C1 segment of cervical spinal cord (tissue), 14 donors: ENCODE measurements around the gene LPAR1.

Experiments used
- DNase-seq, 14 donors: peaks; one replicate each; lab custom pipeline; 2025; lab: John Stamatoyannopoulos, UW

The LPAR1 gene

GRCh38 chr9:110921705-110922104, 116.6 kb downstream of the LPAR1 start:
- no peak for DNase-seq

- no peak for DNase-seq
Measured at GRCh38 chr9:110919609-110920008, 118.7 kb downstream of the LPAR1 start.

DNA sequence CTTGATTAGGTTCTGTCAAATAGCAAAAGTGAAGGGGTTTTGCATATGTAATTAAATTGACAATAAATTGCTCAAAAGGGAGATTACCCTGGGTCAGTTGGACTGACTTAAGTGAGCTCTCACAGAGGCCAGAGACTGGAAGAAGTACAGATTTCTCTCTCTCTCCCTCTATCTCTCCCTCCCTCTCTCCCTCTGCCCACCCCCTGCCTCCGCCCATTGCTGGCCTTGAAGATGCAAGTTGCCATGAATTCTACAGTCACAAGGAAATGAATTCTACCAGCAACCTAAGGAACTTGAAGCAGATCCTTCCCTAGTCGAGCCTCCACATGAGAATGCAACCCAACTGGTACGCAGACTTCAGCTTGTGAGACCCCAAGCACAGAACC, 119.2 kb downstream of the LPAR1 start:
- no peak for DNase-seq

DNA sequence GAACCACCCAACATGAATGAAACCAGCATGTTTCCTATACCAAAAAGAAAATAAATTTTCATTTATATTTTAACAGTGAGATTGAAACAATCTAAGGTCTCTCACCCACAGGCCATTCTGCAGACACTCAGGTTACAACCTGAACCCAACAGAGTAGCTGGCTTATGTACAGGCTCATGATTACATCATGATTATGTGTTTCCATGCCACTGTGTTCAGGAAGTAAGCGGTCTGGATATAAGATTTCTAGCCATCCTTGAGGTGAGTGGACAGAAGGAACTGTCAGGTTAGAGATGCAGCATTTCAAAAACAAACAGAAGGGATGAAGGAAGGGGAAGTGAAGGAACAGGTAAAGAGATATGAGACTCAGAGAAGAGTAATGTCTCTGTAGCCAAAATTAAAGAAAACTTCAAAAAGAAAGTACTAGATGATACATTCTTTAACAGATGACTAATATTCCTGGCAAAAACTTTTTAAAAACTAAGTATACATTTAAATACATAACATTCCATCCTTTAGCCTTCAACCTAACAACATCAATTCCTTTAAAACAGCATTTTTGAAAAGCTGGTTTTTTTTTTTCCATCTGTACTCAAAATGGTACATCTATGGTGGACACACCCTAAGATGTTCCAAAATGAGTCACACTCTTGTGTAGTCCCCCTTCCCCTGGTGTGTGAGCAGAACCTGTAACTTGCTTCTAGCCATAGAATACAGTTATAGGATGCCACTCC, 119.8 kb downstream of the LPAR1 start:
- DNase-seq, result no peak

DNA sequence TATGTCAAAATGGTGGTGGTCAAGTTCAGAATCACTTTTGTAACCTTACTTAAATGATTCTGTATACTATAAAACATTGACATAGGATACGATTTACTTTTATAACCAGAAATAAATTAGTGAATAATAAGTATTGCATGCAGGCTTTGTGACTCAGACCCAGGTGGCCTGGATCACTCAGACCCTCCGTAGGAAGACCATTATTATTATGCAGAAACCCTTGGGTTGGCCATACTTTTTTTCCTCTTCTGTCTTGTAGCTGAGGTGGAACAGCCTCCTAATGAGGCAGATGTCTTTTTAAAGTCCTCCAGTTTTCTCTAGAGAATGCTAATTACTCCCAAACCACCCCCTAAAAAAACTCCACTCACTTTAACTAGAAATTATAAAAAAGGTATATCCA, 121.9 kb downstream of the LPAR1 start:
- DNase-seq, result no peak

DNA sequence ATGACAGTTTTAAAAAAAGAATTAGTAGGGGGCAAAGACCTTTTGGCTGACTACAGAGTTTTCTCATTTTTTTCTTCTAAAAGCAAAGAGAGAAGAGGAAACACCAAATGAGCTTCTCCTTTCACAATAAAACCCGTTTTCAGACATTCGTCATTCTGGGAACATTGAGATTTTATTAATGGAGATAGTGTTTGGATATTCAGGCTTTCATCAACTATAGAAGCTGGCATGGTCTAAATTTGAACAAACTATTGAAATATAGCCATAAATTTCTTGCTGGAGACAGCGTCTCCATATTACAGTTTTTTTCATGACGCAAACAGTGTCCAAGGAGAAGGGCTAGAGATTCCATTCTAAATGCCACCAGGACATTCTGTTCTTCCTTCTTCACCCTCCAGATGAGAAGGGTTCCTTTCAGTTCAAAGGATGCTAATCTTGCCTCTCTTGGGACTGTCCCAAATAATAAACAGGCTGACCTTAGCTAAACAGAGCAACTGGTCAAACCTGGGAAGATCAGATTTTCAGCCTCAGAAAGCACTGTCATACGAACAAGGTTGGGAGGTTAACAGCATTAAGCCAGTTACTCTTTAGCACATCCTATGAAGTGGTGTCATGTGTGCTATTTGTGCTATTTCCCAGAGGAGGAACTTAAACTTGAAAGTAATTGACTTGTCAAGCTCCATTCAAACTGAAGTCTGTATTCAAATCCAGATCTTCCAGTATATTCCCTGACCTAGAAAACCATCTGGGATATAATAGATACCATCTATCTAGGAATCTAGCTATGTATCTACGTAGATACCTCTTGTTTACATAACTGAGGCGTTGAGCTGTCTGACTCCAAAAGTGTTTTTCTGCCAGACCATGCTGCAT, 125.6 kb downstream of the LPAR1 start:
- no peak for DNase-seq

DNA sequence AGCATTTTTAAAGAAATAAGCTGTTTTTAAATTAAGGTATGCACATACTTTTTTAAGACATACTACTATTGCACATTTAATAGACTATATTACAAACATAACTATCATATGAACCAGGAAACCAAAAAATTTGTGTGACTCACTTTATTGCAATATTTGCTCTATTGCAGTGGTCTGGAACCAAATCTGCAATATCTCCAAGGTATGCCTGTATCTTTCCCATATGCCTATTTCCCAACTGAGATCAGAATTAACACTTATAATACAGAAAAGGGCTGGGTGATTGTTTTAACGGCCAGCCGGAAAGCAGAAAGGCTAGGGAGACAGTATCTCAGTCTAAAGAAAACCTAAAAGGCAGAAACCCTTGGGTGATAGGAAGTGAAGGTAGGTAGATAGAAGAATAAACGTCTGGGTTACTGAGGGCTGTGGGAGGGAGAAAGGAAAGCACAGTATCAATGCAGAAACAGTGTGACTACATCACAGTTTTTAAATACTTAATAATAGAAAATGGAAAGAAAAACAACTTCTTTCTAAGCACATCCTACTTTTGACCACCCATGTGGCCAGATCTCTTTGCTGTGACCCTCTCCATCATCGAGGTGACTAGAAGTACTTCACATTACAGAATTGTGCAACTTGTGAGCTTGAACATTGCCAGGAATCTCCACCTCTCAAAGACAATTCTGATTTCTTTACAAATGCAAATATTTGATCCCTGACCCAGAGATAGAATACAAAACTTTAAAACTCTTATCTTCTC, 126.4 kb downstream of the LPAR1 start:
- no peak for DNase-seq

DNA sequence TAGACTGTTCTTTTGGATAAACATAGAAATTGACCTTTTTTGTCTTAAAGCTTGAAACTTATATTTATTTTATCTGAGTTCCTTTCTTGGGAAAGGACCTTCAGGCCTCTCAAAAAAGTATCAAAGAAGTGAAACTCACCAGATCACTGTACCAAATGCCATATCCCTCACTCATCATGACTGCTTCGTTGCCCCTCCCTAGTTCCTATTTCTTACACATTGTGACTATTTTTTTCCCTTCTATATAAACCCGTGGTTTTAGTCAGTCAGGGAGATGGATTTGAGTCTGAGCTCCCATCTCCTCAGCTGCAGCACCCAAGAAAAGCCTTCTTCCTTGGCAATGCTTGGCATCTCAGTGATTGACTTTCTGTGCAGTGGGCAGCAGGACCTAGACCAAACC, 129.4 kb downstream of the LPAR1 start:
- no peak for DNase-seq

DNA sequence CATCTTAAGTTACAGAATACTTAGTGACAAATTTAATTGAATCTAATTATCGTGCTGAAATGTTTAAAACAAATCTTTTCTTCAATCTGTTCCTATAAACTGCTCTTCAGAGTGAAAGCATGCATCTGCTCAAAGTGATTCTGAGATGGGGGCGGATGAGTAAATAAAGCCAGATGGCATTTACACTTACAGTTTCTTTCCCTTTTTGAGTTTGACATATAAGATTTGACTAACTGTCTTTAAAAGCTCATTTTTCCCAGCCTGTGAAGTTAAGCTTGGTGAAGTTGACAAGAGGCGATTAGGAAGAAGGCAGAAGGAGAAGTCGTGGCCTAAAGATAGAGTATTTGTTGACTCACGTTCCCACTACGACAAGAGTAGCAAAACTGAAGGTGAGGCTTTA, 137.4 kb downstream of the LPAR1 start:
- DNase-seq, result no peak

GRCh38 chr9:110900456-110900855, 137.8 kb downstream of the LPAR1 start:
- DNase-seq, result no peak

DNA sequence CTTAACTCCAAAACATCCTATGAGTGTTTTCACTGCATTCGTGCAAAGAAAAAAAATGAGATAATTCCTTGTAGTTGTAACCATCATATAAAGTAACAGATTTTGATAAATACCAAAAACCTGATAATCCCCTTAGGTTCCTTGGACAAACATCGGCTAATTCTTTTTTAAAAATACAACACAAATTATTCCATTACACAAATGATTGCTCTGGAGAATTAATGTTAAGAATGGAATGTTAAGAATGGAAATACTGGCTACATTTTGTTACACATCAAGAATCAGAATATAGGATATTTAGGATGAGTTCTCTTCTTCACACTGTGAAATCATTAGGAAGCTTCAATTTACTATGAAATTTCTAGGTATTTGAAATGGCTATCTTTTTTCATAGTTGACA, 139.4 kb downstream of the LPAR1 start:
- no peak for DNase-seq

DNA sequence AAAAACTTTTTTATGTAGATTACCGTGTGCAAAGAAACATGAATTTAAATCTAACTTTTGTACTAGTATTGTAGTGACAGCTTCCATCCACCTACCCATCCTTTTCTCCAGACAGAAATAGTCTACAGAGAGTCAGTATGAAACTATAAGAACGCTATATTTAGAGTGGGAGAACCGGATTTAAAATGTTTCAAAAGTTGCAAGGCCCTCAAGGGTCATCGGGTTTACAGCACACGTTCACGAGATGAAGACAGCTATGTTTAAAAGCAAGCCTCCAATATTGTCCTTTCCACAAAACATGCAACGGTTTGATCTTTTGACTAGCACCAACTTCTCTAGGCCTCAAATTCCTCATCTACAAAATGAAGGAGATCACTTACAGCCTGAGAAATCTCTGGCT, 139.9 kb downstream of the LPAR1 start:
- DNase-seq, result no peak

GRCh38 chr9:110897943-110898342, 140.3 kb downstream of the LPAR1 start:
- no peak for DNase-seq

- no peak for DNase-seq
Measured at GRCh38 chr9:110895147-110895905, 142.9 kb downstream of the LPAR1 start.

GRCh38 chr9:110894731-110895130, 143.5 kb downstream of the LPAR1 start:
- no peak for DNase-seq

- DNase-seq, result no peak
Measured at GRCh38 chr9:110892689-110893088, 145.6 kb downstream of the LPAR1 start.

DNA sequence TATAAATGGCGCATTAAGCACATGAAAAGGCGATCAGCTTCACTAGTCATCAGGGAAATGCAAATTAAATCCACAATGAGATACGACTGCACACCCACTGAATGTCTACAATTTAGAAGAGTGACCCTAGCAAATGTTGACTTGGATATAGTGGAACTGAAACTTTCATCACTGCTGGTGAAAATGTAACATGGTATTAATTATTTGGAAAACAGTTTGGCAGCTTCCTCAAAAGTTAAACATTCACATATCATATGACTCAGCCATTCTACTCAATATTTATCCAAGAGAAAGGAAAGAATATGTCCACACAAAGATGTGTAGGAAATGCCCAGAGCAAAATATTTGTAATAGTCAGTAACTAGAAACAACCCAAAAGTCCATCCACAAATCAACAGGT, 146.5 kb downstream of the LPAR1 start:
- DNase-seq, result no peak

- DNase-seq, result no peak
Measured at GRCh38 chr9:110890416-110890815, 147.9 kb downstream of the LPAR1 start.

- DNase-seq, result no peak
Measured at GRCh38 chr9:110887276-110887675, 151.0 kb downstream of the LPAR1 start.

DNA sequence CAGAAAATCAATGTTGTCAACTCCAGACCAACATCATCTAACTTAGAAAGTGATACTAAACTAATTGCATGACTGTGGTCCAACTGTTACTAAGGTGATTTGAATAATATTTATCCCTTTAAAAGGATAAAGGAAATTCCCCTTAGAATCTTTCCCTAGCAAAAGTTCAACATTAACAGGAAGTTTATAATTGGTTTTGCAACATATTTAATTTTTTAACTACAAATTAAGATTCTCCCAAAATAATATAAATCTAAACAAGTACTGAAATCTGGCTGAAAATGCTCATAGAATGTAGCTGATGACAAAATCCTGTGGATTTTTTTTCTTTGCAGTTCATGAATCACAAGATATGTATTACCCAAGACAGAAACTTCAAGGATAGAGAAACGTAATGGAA, 151.4 kb downstream of the LPAR1 start:
- no peak for DNase-seq

- no peak for DNase-seq
Measured at GRCh38 chr9:110880189-110880588, 158.1 kb downstream of the LPAR1 start.

DNA sequence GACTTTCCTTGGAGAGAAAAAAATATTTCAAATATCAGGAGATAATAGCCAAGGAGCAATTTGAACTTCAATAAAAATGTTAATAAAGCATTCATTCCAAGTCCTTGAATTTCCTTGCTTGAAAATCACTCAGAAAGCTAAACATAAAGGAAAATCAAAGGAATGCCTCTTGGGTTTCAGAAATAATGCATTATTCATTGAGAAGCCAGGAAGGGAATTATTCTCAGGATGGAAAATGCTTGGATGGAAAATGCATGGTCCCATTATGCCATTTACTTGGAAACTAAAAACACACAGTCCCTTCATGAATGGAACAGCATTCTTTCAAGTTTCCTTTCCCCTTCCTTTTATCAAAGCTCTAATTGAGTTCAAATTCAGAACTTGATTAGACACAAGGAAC, 160.9 kb downstream of the LPAR1 start:
- no peak for DNase-seq
